Parathyroid adenoma (tissue), 2 donors: ENCODE results near the gene TMOD1.

Source experiments
- H2AFZ ChIP-seq: fragments of 300-600 bp; sonication (generic); one replicate; pipeline ENCODE4 v1.7.0; 2017; ENCODE audit warnings: antibody characterized with exemption, mild to moderate bottlenecking
- H3K27ac ChIP-seq: fragments of 300-600 bp; sonication (generic); one replicate; pipeline ENCODE4 v1.7.0; 2017
- H3K27me3 ChIP-seq: fragments of 300-600 bp; sonication (generic); one replicate; pipeline ENCODE4 v1.7.0; 2017; ENCODE audit warnings: low read length; ENCODE audit not compliant: control insufficient read depth, insufficient read depth
- H3K36me3 ChIP-seq: fragments of 300-600 bp; sonication (generic); one replicate; pipeline ENCODE4 v1.7.0; 2017; ENCODE audit warnings: low read length; ENCODE audit not compliant: control insufficient read depth, insufficient read depth
- H3K4me1 ChIP-seq: fragments of 300-600 bp; sonication (generic); one replicate; pipeline ENCODE4 v1.7.0; 2017; ENCODE audit warnings: control low read depth
- H3K4me2 ChIP-seq: fragments of 300-600 bp; sonication (generic); one replicate; pipeline ENCODE4 v1.7.0; 2017; ENCODE audit warnings: low read length
- H3K4me3 ChIP-seq: fragments of 300-600 bp; sonication (generic); one replicate; pipeline ENCODE4 v1.7.0; 2017; ENCODE audit warnings: low read depth, low read length
- H3K79me2 ChIP-seq: fragments of 300-600 bp; sonication (generic); one replicate; pipeline ENCODE4 v1.7.0; 2017; ENCODE audit warnings: control low read depth
- H3K9ac ChIP-seq: fragments of 300-600 bp; sonication (generic); one replicate; pipeline ENCODE4 v1.7.0; 2017; ENCODE audit warnings: mild to moderate bottlenecking
- H3K9me3 ChIP-seq: fragments of 300-600 bp; sonication (generic); one replicate; pipeline ENCODE4 v1.7.0; 2017; ENCODE audit warnings: low read length; ENCODE audit not compliant: control insufficient read depth
- CTCF ChIP-seq: fragments of 300-600 bp; sonication (generic); IDR thresholded peaks from one replicate; pipeline ENCODE4 v1.7.0; 2017; ENCODE audit warnings: antibody characterized with exemption, mild to moderate bottlenecking
- donor health status: primary hyperparathyroidism.

Gene TMOD1

DNA sequence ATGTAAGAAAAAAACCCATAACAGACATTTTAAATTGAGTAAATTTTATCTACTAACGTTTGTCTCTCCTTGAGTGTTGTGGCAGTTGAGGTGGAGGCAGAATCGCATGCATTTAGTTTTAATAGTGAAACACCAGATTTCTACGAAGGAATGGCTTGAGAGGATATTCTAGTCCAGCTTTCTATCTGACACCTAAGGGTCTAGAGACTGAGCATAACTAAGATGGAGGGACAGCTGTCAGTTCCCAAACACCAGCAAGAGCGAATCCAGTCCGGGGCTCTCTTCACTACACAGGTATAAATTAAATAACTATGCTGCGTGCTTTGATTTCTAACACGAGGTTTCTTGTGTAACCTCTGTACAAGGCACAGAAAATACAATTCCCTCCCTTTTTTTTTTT lies 133.6 kb downstream of the TMOD1 start:
- H3K9ac ChIP-seq, result no peak overlapping the region
- no peak overlapping the region for H2AFZ ChIP-seq
- no peaks in the 10 kb centered on the region for H3K27me3 ChIP-seq
- H3K4me3 ChIP-seq, result no peak overlapping the region
- H3K4me1 ChIP-seq, result peaks cover 10% of the 10 kb centered on the region
- H3K36me3 ChIP-seq, result no peaks in the 10 kb centered on the region
- peak overlapping the region; percentile 89 for H3K4me2 ChIP-seq
- no peaks in the 10 kb centered on the region for H3K9me3 ChIP-seq
- H3K79me2 ChIP-seq, result peaks cover 34% of the 10 kb centered on the region
- TF ChIP-seq CTCF, result no peak
- no peak overlapping the region for H3K27ac ChIP-seq

DNA sequence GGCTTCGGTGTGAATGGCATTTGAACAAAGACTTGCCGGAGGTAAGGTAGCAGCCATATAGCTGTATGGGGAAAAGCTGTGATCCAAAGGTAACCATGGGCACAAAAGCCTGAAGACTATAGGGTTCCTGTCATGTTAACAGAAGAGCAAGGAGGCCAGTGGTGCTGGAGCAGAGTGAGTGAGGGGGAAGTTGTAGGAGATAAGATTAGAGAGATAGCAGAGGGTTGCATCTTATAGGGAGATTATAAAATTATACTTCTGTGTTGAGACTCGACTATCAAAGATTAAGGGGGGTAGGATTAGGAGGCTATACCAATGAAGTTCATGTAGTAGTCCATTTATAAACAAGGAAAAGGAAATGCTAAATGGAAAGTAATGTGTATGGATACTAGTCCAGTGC lies 135.4 kb downstream of the TMOD1 start:
- Histone ChIP-seq H3K27ac (no peak overlapping the region), H3K9ac (no peak overlapping the region), H2AFZ (no peak overlapping the region), H3K27me3 (no peaks in the 10 kb centered on the region), H3K9me3 (no peaks in the 10 kb centered on the region), H3K4me1 (peaks cover 5% of the 10 kb centered on the region), H3K4me2 (no peak overlapping the region), H3K4me3 (no peak overlapping the region), H3K79me2 (peaks cover 26% of the 10 kb centered on the region), H3K36me3 (no peaks in the 10 kb centered on the region)
- no peak for TF ChIP-seq CTCF

DNA sequence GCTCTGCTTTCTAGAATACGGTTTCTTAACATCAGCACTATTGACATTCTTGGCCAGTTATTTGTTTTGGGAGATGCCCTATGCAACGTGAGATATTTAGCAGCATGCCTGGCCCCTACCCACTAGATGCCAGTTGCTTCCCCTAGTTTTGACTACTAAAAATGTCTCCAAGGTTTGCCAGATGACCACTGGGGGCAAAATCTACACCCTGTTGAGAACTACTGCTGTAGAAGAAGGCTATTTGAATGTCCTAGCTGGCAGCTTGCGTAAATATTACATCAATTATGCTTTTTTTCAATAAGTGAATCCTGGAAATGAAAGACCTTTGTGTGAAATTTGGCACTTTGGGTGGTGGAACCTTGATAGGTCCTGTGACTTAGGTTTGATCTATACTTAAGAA lies 137.2 kb downstream of the TMOD1 start:
- no peak overlapping the region for H3K4me3 ChIP-seq
- H3K4me2 ChIP-seq, result no peak overlapping the region
- H3K79me2 ChIP-seq, result peaks cover 26% of the 10 kb centered on the region
- H3K36me3 ChIP-seq, result no peaks in the 10 kb centered on the region
- TF ChIP-seq CTCF, result no peak
- no peaks in the 10 kb centered on the region for H3K9me3 ChIP-seq
- H3K27me3 ChIP-seq, result no peaks in the 10 kb centered on the region
- no peak overlapping the region for H2AFZ ChIP-seq
- H3K27ac ChIP-seq, result no peak overlapping the region
- peaks cover 5% of the 10 kb centered on the region for H3K4me1 ChIP-seq
- no peak overlapping the region for H3K9ac ChIP-seq

GRCh38 chr9:97640325-97640724 lies 138.9 kb downstream of the TMOD1 start:
- Histone ChIP-seq H2AFZ (no peak overlapping the region), H3K79me2 (peaks cover 24% of the 10 kb centered on the region), H3K36me3 (no peaks in the 10 kb centered on the region), H3K9me3 (no peaks in the 10 kb centered on the region), H3K4me3 (no peak overlapping the region), H3K27ac (no peak overlapping the region), H3K9ac (no peak overlapping the region), H3K27me3 (no peaks in the 10 kb centered on the region), H3K4me1 (no peaks in the 10 kb centered on the region), H3K4me2 (no peak overlapping the region)
- TF ChIP-seq CTCF, result no peak

- no peaks in the 10 kb centered on the region for H3K27me3 ChIP-seq
- no peaks in the 10 kb centered on the region for H3K9me3 ChIP-seq
- H3K4me1 ChIP-seq, result no peaks in the 10 kb centered on the region
- TF ChIP-seq CTCF, result no peak
- H3K27ac ChIP-seq, result no peak overlapping the region
- H3K4me2 ChIP-seq, result no peak overlapping the region
- H3K9ac ChIP-seq, result no peak overlapping the region
- no peaks in the 10 kb centered on the region for H3K36me3 ChIP-seq
- H3K79me2 ChIP-seq, result peaks cover 3% of the 10 kb centered on the region
- no peak overlapping the region for H2AFZ ChIP-seq
- no peak overlapping the region for H3K4me3 ChIP-seq
Measured at GRCh38 chr9:97645720-97646119, 144.3 kb downstream of the TMOD1 start.
